Panc1 (cell line): ENCODE data around the gene ZNF346.

Source experiments
- SIN3A ChIP-seq: IDR thresholded peaks from 2 replicates; pipeline ENCODE4 v1.6.1; 2012; ENCODE audit warnings: low read depth, mild to moderate bottlenecking, low read length, moderate library complexity, borderline replicate concordance; ENCODE audit not compliant: insufficient read depth
- TF ChIP-seq, protein P1 (sequence below): fragments of 450-650 bp; IDR thresholded peaks from 2 replicates; pipeline ENCODE4 v1.5.1; 2017; ENCODE audit warnings: mild to moderate bottlenecking

DNA sequence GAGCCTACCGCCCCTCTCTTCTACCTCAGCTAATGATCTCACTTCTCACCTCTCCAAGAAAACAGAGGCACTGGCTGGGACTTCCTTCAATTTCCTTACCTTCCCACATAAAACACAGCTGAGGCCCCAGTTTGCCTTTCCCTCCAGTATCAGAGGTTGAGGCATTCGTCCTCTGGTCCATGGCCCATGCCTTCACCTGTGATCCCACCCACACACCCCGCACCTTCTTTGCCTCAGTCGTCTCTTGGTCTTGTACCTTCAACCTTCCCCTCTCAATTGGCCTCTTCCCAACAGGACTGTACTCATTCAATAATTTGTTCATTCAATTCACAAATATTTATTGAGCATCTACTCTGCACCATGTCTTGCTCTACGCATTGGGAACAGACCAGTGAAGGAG is 100.1 kb downstream of the ZNF346 start:
- no peak for TF ChIP-seq SIN3A
- TF ChIP-seq, protein P1, sequence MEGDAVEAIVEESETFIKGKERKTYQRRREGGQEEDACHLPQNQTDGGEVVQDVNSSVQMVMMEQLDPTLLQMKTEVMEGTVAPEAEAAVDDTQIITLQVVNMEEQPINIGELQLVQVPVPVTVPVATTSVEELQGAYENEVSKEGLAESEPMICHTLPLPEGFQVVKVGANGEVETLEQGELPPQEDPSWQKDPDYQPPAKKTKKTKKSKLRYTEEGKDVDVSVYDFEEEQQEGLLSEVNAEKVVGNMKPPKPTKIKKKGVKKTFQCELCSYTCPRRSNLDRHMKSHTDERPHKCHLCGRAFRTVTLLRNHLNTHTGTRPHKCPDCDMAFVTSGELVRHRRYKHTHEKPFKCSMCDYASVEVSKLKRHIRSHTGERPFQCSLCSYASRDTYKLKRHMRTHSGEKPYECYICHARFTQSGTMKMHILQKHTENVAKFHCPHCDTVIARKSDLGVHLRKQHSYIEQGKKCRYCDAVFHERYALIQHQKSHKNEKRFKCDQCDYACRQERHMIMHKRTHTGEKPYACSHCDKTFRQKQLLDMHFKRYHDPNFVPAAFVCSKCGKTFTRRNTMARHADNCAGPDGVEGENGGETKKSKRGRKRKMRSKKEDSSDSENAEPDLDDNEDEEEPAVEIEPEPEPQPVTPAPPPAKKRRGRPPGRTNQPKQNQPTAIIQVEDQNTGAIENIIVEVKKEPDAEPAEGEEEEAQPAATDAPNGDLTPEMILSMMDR: no peak
